Tibial nerve (tissue), 4 donors: ENCODE results near the gene RASIP1. TPM values are rescaled to one million over a fixed set of nuclear protein-coding genes. Genes with fewer than 3 reads are reported as not detected.

Source experiments
- DNase-seq, 2 donors: peaks; one replicate each; pipeline ENCODE4 v3.0.0-alpha.2; 2019; ENCODE audit warnings: low spot score in 2 of 2
- H3K27ac ChIP-seq, 4 donors: fragments of 200-600 bp; sonication (generic) in 3 of 4; one replicate each; pipeline ENCODE4 v1.5.1; 2017 to 2019; ENCODE audit warnings: mild to moderate bottlenecking in 1 of 4
- H3K27me3 ChIP-seq, 2 donors: fragments of 200-600 bp; sonication (generic) in 1 of 2; one replicate each; pipeline versions ENCODE4 v1.5.1 to v1.6.0; 2017 to 2019
- H3K36me3 ChIP-seq, 3 donors: fragments of 200-600 bp; sonication (generic); one replicate each; pipeline ENCODE4 v1.5.1; 2018 to 2019
- H3K4me1 ChIP-seq, 4 donors: fragments of 200-600 bp; sonication (generic) in 3 of 4; one replicate each; pipeline ENCODE4 v1.5.1; 2017 to 2019
- H3K4me3 ChIP-seq, 4 donors: fragments of 200-600 bp; sonication (generic) in 3 of 4; one replicate each; pipeline ENCODE4 v1.5.1; 2017 to 2019; ENCODE audit warnings: mild to moderate bottlenecking in 1 of 4, moderate library complexity in 1 of 4
- H3K9me3 ChIP-seq, 4 donors: fragments of 200-600 bp; sonication (generic) in 3 of 4; one replicate each; pipeline ENCODE4 v1.5.1; 2017 to 2019
- EP300 ChIP-seq, 2 donors: sonication (generic); formaldehyde crosslinking; IDR thresholded peaks; one replicate each; pipeline ENCODE4 v1.6.1; 2017; ENCODE audit warnings: antibody characterized with exemption in 2 of 2, mild to moderate bottlenecking in 1 of 2
- POLR2A ChIP-seq, 2 donors: fragments of 450-650 bp; IDR thresholded peaks; one replicate each; pipeline ENCODE4 v1.6.1; 2017; ENCODE audit warnings: antibody characterized with exemption in 2 of 2, mild to moderate bottlenecking in 2 of 2, moderate library complexity in 2 of 2
- WGBS, 2 donors: methylation state at CpG; one replicate each; pipeline ENCODE4 v1.1.5; 2018; 5-methylcytosine and 5-hydroxymethylcytosine counted together
- total RNA-seq, 4 donors: library from RNA; depleted of rRNA; stranded (reverse); fragments of >200 nt; gene quantifications; one replicate each; pipeline ENCODE4 v1.1.0, GENCODE V29; 2016
- TF ChIP-seq, protein P1 (sequence below), 5 experiments: fragments of 200-600 bp in 3 of 5; fragments of 450-650 bp in 2 of 5; sonication (generic) in 3 of 5; IDR thresholded peaks; one replicate each; pipeline ENCODE4 v1.5.1; 2016 to 2019; ENCODE audit warnings: antibody characterized with exemption in 5 of 5, mild to moderate bottlenecking in 3 of 5, moderate library complexity in 2 of 5

Gene RASIP1
- total RNA-seq, 4 donors from 2014 or later: 12.3 to 23.3 (median 19.8) TPM

DNA sequence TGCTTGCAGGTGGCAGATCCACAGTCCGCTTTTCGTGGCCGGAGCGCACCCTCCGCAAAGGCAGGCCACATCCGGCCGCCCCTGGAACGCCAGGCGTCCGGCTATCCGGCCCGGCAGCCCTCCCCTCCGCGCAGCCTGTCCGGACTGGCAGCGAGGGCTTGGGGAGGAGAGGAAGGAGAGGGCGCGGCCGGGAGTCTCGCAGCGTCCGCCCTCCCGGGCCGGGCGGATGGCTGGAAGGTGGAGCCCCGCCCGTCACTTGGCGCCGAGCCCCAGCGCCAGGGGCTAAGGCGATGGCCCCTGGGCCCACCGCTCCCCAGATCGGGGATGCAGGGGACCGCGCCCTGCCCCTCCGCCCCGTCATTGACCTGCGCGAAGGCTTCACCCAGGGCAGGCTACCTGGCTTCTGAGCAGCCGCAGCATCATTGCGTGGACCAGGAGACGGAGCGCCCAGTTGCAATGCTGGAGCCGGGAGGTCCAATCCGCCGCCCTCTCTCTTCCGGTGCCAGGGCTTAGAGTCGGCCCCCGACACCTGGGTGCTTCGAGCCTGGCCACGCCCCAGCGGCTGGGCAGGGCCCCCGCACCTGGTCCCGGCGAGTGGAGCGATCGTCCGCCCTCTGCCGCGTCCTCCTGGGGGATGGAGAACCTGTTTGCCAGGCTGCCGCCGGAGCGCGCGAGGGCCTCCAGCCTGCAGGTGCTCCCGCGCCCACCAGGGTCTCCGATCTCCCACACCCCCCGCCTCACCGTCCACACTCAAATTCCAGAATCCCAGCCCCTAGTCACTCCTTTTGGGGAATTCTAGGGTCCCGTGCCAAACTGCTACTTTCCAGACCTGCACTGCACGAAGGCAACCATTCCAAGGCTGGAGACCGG, 12.3 kb upstream of the RASIP1 start, which contains the start of gene FUT1:
Gene FUT1, minus strand, starts transcription at position 146 of the 870 bp plus-strand sequence. CDS start 1,360 bp downstream, outside the sequence.
- 5 to 7% methylated on average over 23 to 60 of the region's 73 CpGs for WGBS, 2 donors
- Histone ChIP-seq H3K27me3 (peaks cover 0 to 47% of the 10 kb centered on the region in 2 donors), H3K4me1 (peaks cover 0 to 22% (median 8%) of the 10 kb centered on the region in 4 donors), H3K36me3 (no peaks in the 10 kb centered on the region), H3K4me3 (peak within 1 kb of the TSS in 3 of 4 donors; percentile 30 to 48 (median 33)), H3K27ac (peak within 1 kb of the TSS in 1 of 4 donors; percentile 15), H3K9me3 (no peaks in the 10 kb centered on the region)
- TF ChIP-seq POLR2A (IDR thresholded peaks at IDR 0.05) (no peak), EP300 (IDR thresholded peaks at IDR 0.05) (peak in 1 of 2 donors; percentile 33)
- no peak for DNase-seq

DNA sequence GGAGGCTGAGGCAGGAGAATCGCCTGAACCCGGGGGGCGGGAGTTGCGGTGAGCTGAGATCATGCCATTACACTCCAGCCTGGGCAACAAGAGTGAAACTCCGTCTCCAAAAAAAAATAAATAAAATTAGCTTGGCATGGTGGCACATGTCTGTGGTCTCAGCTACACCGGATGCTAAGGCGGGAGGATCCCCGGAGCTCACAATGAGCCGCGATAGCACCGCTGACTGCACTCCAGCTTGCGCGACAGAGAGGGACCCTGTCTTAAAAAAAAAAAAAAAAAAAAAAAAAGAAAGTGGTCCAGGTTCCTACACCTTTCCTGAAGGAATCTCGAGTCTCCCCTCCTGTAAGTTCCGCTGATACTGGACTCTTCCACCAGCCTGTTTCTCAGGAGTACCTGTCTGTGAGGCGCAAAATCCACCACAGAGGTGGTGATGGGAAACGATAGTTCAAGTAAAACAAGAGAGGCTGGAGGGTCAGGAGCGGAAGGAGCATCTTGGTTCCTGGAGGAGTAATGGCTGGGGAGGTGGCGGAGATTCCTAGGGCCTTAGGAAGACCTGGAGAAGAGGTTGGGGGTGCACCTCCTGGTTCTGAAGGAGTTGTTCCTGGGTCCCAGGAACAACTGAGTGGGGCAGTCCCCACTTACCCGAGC, 11.6 kb upstream of the RASIP1 start:
- Histone ChIP-seq H3K9me3 (no peaks in the 10 kb centered on the region), H3K27ac (peak overlapping the region in 1 of 4 donors; percentile 15), H3K36me3 (no peaks in the 10 kb centered on the region), H3K4me1 (peaks cover 0 to 29% (median 8%) of the 10 kb centered on the region in 4 donors), H3K4me3 (peak overlapping the region in 3 of 4 donors; percentile 30 to 48 (median 33)), H3K27me3 (peaks cover 0 to 48% of the 10 kb centered on the region in 2 donors)
- no peak for DNase-seq
- WGBS, 2 donors: 28 to 33% methylated on average over 20 of the region's 20 CpGs
- no peak for TF ChIP-seq EP300 (IDR thresholded peaks at IDR 0.05)
- TF ChIP-seq, protein P1, sequence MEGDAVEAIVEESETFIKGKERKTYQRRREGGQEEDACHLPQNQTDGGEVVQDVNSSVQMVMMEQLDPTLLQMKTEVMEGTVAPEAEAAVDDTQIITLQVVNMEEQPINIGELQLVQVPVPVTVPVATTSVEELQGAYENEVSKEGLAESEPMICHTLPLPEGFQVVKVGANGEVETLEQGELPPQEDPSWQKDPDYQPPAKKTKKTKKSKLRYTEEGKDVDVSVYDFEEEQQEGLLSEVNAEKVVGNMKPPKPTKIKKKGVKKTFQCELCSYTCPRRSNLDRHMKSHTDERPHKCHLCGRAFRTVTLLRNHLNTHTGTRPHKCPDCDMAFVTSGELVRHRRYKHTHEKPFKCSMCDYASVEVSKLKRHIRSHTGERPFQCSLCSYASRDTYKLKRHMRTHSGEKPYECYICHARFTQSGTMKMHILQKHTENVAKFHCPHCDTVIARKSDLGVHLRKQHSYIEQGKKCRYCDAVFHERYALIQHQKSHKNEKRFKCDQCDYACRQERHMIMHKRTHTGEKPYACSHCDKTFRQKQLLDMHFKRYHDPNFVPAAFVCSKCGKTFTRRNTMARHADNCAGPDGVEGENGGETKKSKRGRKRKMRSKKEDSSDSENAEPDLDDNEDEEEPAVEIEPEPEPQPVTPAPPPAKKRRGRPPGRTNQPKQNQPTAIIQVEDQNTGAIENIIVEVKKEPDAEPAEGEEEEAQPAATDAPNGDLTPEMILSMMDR (IDR thresholded peaks at IDR 0.05): no peak
- TF ChIP-seq POLR2A (IDR thresholded peaks at IDR 0.05): no peak

DNA sequence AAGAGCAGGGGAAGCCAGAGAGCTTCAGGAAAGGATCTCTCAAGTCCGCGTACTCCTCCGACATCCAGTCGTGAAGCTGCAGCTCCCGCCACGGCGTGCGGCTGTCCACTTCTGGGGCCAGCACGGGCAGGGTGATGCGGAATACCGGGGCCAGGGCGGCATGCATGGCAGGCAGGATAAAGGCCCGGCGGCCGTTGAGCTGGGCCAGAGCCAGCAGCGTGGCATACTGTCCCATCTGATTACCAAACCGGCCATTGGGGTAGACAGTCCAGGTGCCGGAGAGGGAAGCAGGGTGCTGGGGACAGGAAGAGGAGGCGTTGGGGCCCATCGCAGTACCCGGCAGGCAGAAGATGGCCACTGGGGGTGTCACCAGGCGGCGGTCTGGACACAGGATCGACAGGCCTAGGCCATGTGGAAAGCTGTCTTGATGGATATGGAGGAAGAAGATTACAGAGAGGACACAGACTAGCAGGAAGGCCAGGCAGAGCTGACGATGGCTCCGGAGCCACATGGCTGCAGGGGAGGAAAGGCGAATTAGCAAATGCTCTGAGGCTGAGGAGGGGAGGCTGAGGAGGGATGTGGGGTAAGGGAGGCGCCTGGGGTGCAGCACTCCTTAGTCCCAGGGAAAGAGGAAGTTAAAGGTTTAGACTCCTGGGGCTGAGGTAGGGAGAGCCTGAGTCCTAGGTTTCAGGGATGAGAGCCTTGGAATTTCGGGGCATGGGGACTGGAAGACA, 10.5 kb upstream of the RASIP1 start:
- TF ChIP-seq POLR2A (IDR thresholded peaks at IDR 0.05): no peak
- TF ChIP-seq, protein P1 (IDR thresholded peaks at IDR 0.05): no peak
- no peak for TF ChIP-seq EP300 (IDR thresholded peaks at IDR 0.05)
- DNase-seq: no peak
- Histone ChIP-seq H3K36me3 (no peaks in the 10 kb centered on the region), H3K4me1 (peaks cover 0 to 34% (median 8%) of the 10 kb centered on the region in 4 donors), H3K9me3 (no peaks in the 10 kb centered on the region), H3K4me3 (peak overlapping the region in 1 of 4 donors; percentile 48), H3K27me3 (peaks cover 0 to 53% of the 10 kb centered on the region in 2 donors), H3K27ac (no peak overlapping the region)
- WGBS, 2 donors: 92 to 94% methylated on average over 28 to 29 of the region's 29 CpGs

DNA sequence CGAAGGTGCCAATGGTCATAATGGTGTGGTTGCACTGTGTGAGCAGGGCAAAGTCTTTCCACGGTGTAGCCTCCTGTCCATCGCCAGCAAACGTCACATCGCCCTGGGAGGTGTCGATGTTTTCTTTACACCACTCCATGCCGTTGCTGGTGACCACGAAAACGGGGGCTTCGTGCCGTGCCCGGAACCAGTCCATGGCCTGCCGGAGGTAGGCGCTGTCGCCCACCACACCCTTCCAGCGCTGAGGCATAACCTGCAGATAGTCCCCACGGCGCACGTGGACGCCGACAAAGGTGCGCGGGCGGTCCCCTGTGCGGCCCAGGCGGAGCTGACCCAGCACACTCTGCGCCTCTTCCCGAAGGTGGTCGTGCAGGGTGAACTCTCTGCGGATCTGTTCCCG, 9.9 kb upstream of the RASIP1 start:
- Histone ChIP-seq H3K36me3 (no peaks in the 10 kb centered on the region), H3K4me3 (no peak overlapping the region), H3K9me3 (no peaks in the 10 kb centered on the region), H3K27ac (no peak overlapping the region), H3K27me3 (peaks cover 0 to 59% of the 10 kb centered on the region in 2 donors), H3K4me1 (peaks cover 0 to 34% (median 8%) of the 10 kb centered on the region in 4 donors)
- TF ChIP-seq EP300 (IDR thresholded peaks at IDR 0.05) (no peak), POLR2A (IDR thresholded peaks at IDR 0.05) (no peak)
- TF ChIP-seq, protein P1 (IDR thresholded peaks at IDR 0.05): no peak
- no peak for DNase-seq
- WGBS, 2 donors: 92 to 95% methylated on average over 28 to 30 of the region's 31 CpGs

DNA sequence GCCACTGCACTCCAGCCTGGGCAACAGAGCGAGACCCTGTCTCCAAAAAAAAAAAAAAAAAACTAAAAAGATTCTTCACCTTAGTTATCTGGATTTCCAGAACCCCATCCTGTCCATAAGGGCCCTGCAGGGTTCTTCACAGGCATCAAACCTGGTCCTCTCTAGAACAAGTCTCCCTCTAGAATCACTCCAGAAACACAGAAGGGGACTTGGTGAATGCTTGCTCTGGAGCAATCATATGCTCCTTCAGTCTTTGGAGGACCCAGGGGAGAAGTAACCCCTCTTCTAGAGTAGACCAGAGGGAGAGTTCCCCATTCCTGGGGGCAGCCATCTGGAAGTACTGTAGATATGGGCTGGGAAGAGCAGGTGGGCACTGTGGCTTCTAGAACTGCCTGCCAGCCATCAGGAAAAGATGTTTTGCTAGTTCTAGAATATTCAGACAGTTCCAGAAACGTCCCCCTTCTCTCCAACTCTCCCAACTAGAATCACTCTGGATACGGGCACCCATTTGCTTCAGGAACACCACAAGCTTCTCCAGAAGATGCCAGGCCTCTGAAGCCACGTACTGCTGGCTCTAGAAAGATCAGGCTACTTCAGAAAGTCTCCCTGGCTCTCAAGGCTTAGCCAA, 9.3 kb upstream of the RASIP1 start:
- Histone ChIP-seq H3K36me3 (no peaks in the 10 kb centered on the region), H3K27me3 (peaks cover 0 to 59% of the 10 kb centered on the region in 2 donors), H3K9me3 (no peaks in the 10 kb centered on the region), H3K27ac (no peak overlapping the region), H3K4me3 (no peak overlapping the region), H3K4me1 (peaks cover 0 to 34% (median 8%) of the 10 kb centered on the region in 4 donors)
- 66 to 78% methylated on average over 4 of the region's 4 CpGs for WGBS, 2 donors
- no peak for DNase-seq
- TF ChIP-seq POLR2A (IDR thresholded peaks at IDR 0.05) (no peak), EP300 (IDR thresholded peaks at IDR 0.05) (no peak)
- TF ChIP-seq, protein P1 (IDR thresholded peaks at IDR 0.05): no peak
